ENCODE results near the gene SMIM13. TPM values are rescaled to one million over a fixed set of nuclear protein-coding genes. Genes with fewer than 3 reads are reported as not detected.

Gene SMIM13
- total RNA-seq, 3 donors from 2014 or later (not counting 1 experiment from before 2014, with no cell fraction given), result 5.3 to 10.3 (median 9.8) TPM

GRCh38 chr6:11067348-11067747, 26.3 kb upstream of the SMIM13 start:
- TF ChIP-seq CTCF (IDR thresholded peaks at IDR 0.05), result no peak
- no peak for ATAC-seq
- Histone ChIP-seq H3K9me3 (ENCODE audit: control insufficient read depth, insufficient read depth, low read length) (no peaks in the 10 kb centered on the region), H3K27me3 (ENCODE audit: control insufficient read depth, insufficient read depth, low read length) (peaks cover 2% of the 10 kb centered on the region), H3K36me3 (ENCODE audit: control insufficient read depth, insufficient read depth, low read length) (no peaks in the 10 kb centered on the region), H3K27ac (ENCODE audit: low read length) (no peak overlapping the region), H3K4me3 (ENCODE audit: low read length) (no peak overlapping the region), H3K4me1 (ENCODE audit: control insufficient read depth, insufficient read depth, low read length) (no peaks in the 10 kb centered on the region)
- Mint-ChIP-seq H3K27ac (no peak overlapping the region), H3K36me3 (no peaks in the 10 kb centered on the region), H3K27me3 (ENCODE audit: low read depth in 2 of 2) (peaks cover 4 to 12% of the 10 kb centered on the region in 2 donors), H3K4me3 (no peak overlapping the region), H3K9me3 (no peaks in the 10 kb centered on the region), H3K4me1 (no peaks in the 10 kb centered on the region)
- DNase-seq, result no peak
- intact Hi-C loops (cut with micrococcal nuclease), result no loop called here
- 72% methylated on average over 2 of the region's 2 CpGs for WGBS (ENCODE audit: insufficient coverage)

DNA sequence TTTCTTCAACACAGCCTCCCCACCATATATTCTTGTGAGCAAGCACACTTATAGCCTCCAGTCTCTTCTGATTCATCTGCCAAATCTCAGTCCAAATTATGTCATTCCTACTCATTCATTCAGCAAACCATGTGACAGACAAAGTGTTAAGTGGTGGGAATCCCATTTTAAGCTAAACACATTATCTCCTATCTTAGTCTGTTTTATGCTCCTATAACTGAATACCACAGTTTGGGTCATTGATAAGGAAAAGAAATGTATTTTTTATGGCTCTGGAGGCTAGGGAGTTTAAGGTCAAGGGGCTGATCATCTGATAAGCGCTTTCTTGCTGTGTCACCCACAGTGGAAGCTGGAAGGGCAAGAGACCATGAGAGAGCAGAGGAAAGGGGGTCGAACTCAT, 23.9 kb upstream of the SMIM13 start:
- Histone ChIP-seq H3K4me3 (ENCODE audit: low read length) (no peak overlapping the region), H3K4me1 (ENCODE audit: control insufficient read depth, insufficient read depth, low read length) (no peaks in the 10 kb centered on the region), H3K36me3 (ENCODE audit: control insufficient read depth, insufficient read depth, low read length) (no peaks in the 10 kb centered on the region), H3K9me3 (ENCODE audit: control insufficient read depth, insufficient read depth, low read length) (no peaks in the 10 kb centered on the region), H3K27ac (ENCODE audit: low read length) (no peak overlapping the region), H3K27me3 (ENCODE audit: control insufficient read depth, insufficient read depth, low read length) (no peaks in the 10 kb centered on the region)
- no peaks in the 10 kb centered on the region for H3K36me3 Mint-ChIP-seq
- no peaks in the 10 kb centered on the region for H3K9me3 Mint-ChIP-seq
- H3K27me3 Mint-ChIP-seq (ENCODE audit: low read depth in 2 of 2), result peaks cover 4 to 12% of the 10 kb centered on the region in 2 donors
- H3K4me3 Mint-ChIP-seq, result no peak overlapping the region
- TF ChIP-seq CTCF (IDR thresholded peaks at IDR 0.05), result no peak
- H3K4me1 Mint-ChIP-seq, result no peaks in the 10 kb centered on the region
- no peak overlapping the region for H3K27ac Mint-ChIP-seq
- DNase-seq (no peak), ATAC-seq (no peak)
- 100% methylated on average over 1 of the region's 2 CpGs for WGBS (ENCODE audit: insufficient coverage)
- intact Hi-C loops (cut with micrococcal nuclease), result no loop called here

- intact Hi-C loops (cut with micrococcal nuclease), result no loop called here
- no peak overlapping the region for H3K27ac Mint-ChIP-seq
Observed at GRCh38 chr6:11072101-11072500, 21.5 kb upstream of the SMIM13 start.

More at GRCh38 chr6:11072101-11072500, 21.5 kb upstream of the SMIM13 start:
- ATAC-seq (no peak), DNase-seq (no peak)
- Mint-ChIP-seq H3K4me3 (no peak overlapping the region), H3K4me1 (no peaks in the 10 kb centered on the region), H3K27me3 (ENCODE audit: low read depth in 2 of 2) (peaks cover 0 to 9% of the 10 kb centered on the region in 2 donors), H3K36me3 (no peaks in the 10 kb centered on the region), H3K9me3 (no peaks in the 10 kb centered on the region)
- Histone ChIP-seq H3K4me3 (ENCODE audit: low read length) (no peak overlapping the region), H3K4me1 (ENCODE audit: control insufficient read depth, insufficient read depth, low read length) (no peaks in the 10 kb centered on the region), H3K36me3 (ENCODE audit: control insufficient read depth, insufficient read depth, low read length) (no peaks in the 10 kb centered on the region), H3K9me3 (ENCODE audit: control insufficient read depth, insufficient read depth, low read length) (no peaks in the 10 kb centered on the region), H3K27me3 (ENCODE audit: control insufficient read depth, insufficient read depth, low read length) (no peaks in the 10 kb centered on the region), H3K27ac (ENCODE audit: low read length) (no peak overlapping the region)
- WGBS (ENCODE audit: insufficient coverage), result 98% methylated on average over 4 of the region's 4 CpGs
- TF ChIP-seq CTCF (IDR thresholded peaks at IDR 0.05), result no peak
